Neural cell (in vitro differentiated cells): Measurements from ENCODE around the gene KLHL9. TPM values are rescaled to one million over a fixed set of nuclear protein-coding genes. Genes with fewer than 3 reads are reported as not detected.

ENCODE experiments used
- H2AFZ ChIP-seq: fragments of 200-600, 300-800 bp; sonication (generic), shearing (Covaris generic); 2 replicates; pipeline ENCODE4 v1.6.0; 2014; ENCODE audit warnings: low read depth, mild to moderate bottlenecking, antibody characterized with exemption, low read length, moderate library complexity
- H3F3A ChIP-seq: fragments of 200-600 bp; shearing (Covaris generic); 2 replicates; pipeline ENCODE4 v1.6.1; 2016; ENCODE audit warnings: mild to moderate bottlenecking, moderate library complexity, mixed read lengths, antibody characterized with exemption, low read length; ENCODE audit not compliant: insufficient read depth, poor library complexity, severe bottlenecking
- H3K27ac ChIP-seq: fragments of 200-600, 300-800 bp; sonication (generic), shearing (Covaris generic); 2 replicates; pipeline ENCODE4 v1.5.1; 2014; ENCODE audit warnings: mild to moderate bottlenecking, low read length, moderate library complexity
- H3K27me3 ChIP-seq: fragments of 300-800, 200-600 bp; sonication (generic), shearing (Covaris generic); 2 replicates; pipeline ENCODE4 v1.6.0; 2014; ENCODE audit warnings: mild to moderate bottlenecking, low read depth, low read length, moderate library complexity; ENCODE audit not compliant: insufficient read depth
- H3K36me3 ChIP-seq: fragments of 300-800, 200-600 bp; sonication (generic), shearing (Covaris generic); 2 replicates; pipeline ENCODE4 v1.5.1; 2014; ENCODE audit warnings: mild to moderate bottlenecking, antibody characterized with exemption, low read length, moderate library complexity; ENCODE audit not compliant: insufficient read depth
- H3K4me2 ChIP-seq: fragments of 300-800, 200-600 bp; sonication (generic), shearing (Covaris generic); 2 replicates; pipeline ENCODE4 v1.6.0; 2014; ENCODE audit warnings: mild to moderate bottlenecking, low read length
- H3K4me3 ChIP-seq: fragments of 300-800, 200-600 bp; sonication (generic), shearing (Covaris generic); 2 replicates; pipeline ENCODE4 v1.5.1; 2014; ENCODE audit warnings: mild to moderate bottlenecking, low read length, moderate library complexity
- H3K79me2 ChIP-seq: fragments of 200-600 bp; shearing (Covaris generic); replicated peaks from 2 replicates; pipeline ENCODE4 v1.6.0; 2014; ENCODE audit warnings: mild to moderate bottlenecking, low read length, moderate library complexity; ENCODE audit not compliant: insufficient read depth
- H3K9ac ChIP-seq: fragments of 300-800, 200-600 bp; sonication (generic), shearing (Covaris generic); 2 replicates; pipeline ENCODE4 v1.6.1; 2016; ENCODE audit warnings: mild to moderate bottlenecking, low read length, mixed read lengths
- H3K9me2 ChIP-seq: fragments of 200-600 bp; shearing (Covaris generic); 2 replicates; pipeline ENCODE4 v1.6.1; 2016; ENCODE audit warnings: mild to moderate bottlenecking, low read length, mixed read lengths; ENCODE audit not compliant: insufficient read depth
- H3K9me3 ChIP-seq: fragments of 200-600, 300-800 bp; sonication (generic), shearing (Covaris generic); 2 replicates; pipeline ENCODE4 v1.6.1; 2016; ENCODE audit warnings: mild to moderate bottlenecking, mixed run types, low read length, moderate library complexity, mixed read lengths
- H4K20me1 ChIP-seq: fragments of 200-600 bp; shearing (Covaris generic); 2 replicates; pipeline ENCODE4 v1.6.1; 2016; ENCODE audit warnings: mild to moderate bottlenecking, mixed run types; ENCODE audit not compliant: insufficient read depth
- CTCF ChIP-seq: fragments of 450-650 bp; IDR thresholded peaks from 2 replicates; pipeline ENCODE4 v1.5.1; 2014; ENCODE audit warnings: antibody characterized with exemption, mild to moderate bottlenecking, moderate library complexity; ENCODE audit not compliant: poor library complexity, severe bottlenecking
- EP300 ChIP-seq: fragments of 450-650 bp; conservative IDR thresholded peaks from 2 replicates; pipeline ENCODE4 v1.6.1; 2014; ENCODE audit warnings: antibody characterized with exemption, mild to moderate bottlenecking, moderate library complexity; ENCODE audit not compliant: poor library complexity, severe bottlenecking
- EZH2 ChIP-seq: fragments of 200-600, 300-800 bp; shearing (Covaris generic), sonication (generic); IDR thresholded peaks from 2 replicates; pipeline ENCODE4 v1.6.1; 2014; ENCODE audit warnings: antibody characterized with exemption, low read length, borderline replicate concordance, mild to moderate bottlenecking; ENCODE audit not compliant: insufficient read depth, poor library complexity, severe bottlenecking
- MXI1 ChIP-seq: fragments of 450-650 bp; conservative IDR thresholded peaks from 2 replicates; pipeline ENCODE4 v1.6.1; 2014; ENCODE audit warnings: antibody characterized with exemption, mild to moderate bottlenecking; ENCODE audit not compliant: poor library complexity, severe bottlenecking
- POLR2AphosphoS5 ChIP-seq: IDR thresholded peaks from 2 replicates; pipeline ENCODE4 v1.6.1; 2012
- RAD21 ChIP-seq: fragments of 450-650 bp; conservative IDR thresholded peaks from 2 replicates; pipeline ENCODE4 v1.6.1; 2014; ENCODE audit warnings: antibody characterized with exemption, mild to moderate bottlenecking, moderate library complexity
- REST ChIP-seq: IDR thresholded peaks from 2 replicates; pipeline ENCODE4 v1.6.1; 2012; ENCODE audit warnings: borderline replicate concordance
- SMC3 ChIP-seq: fragments of 450-650 bp; conservative IDR thresholded peaks from 2 replicates; pipeline ENCODE4 v1.6.1; 2014; ENCODE audit warnings: antibody characterized with exemption, mild to moderate bottlenecking, moderate library complexity; ENCODE audit not compliant: poor library complexity
- TAF1 ChIP-seq: IDR thresholded peaks from 2 replicates; pipeline ENCODE4 v1.6.1; 2012; ENCODE audit warnings: low read depth
- polyA plus RNA-seq: library from polyadenylated mRNA; depleted of rRNA; stranded (reverse); fragments of >200 nt; gene quantifications from 2 replicates; pipeline ENCODE4 v1.2.3, GENCODE V29; 2014

The KLHL9 gene
- polyA plus RNA-seq, 1 donor from 2014 or later, result 40.9 TPM

GRCh38 chr9:21336457-21336856, 1.3 kb upstream of the KLHL9 start:
- Histone ChIP-seq H3K9me2 (no peaks in the 10 kb centered on the region), H3K27me3 (no peaks in the 10 kb centered on the region), H3K36me3 (peaks cover 6% of the 10 kb centered on the region), H3K4me2 (no peak overlapping the region), H3F3A (no peaks in the 10 kb centered on the region), H3K27ac (no peak overlapping the region), H2AFZ (no peak overlapping the region), H3K79me2 (peaks cover 36% of the 10 kb centered on the region), H3K4me3 (no peak overlapping the region), H3K9me3 (no peaks in the 10 kb centered on the region), H3K9ac (no peak overlapping the region), H4K20me1 (no peaks in the 10 kb centered on the region)
- TF ChIP-seq REST, result no peak

GRCh38 chr9:21333226-21333625, 2.0 kb downstream of the KLHL9 start:
- peaks cover 6% of the 10 kb centered on the region for H3K36me3 ChIP-seq
- H3K4me2 ChIP-seq, result peak overlapping the region; percentile 89
- H3K27me3 ChIP-seq, result no peaks in the 10 kb centered on the region
- H3F3A ChIP-seq, result no peaks in the 10 kb centered on the region
- TF ChIP-seq RAD21 (no peak), EP300 (no peak), SMC3 (no peak), EZH2 (no peak), POLR2AphosphoS5 (no peak), TAF1 (no peak), REST (no peak), MXI1 (no peak), CTCF (no peak)
- H3K9me2 ChIP-seq, result no peaks in the 10 kb centered on the region
- H4K20me1 ChIP-seq, result no peaks in the 10 kb centered on the region
- no peaks in the 10 kb centered on the region for H3K9me3 ChIP-seq
- H3K79me2 ChIP-seq, result peaks cover 69% of the 10 kb centered on the region
- no peak overlapping the region for H2AFZ ChIP-seq
- no peak overlapping the region for H3K27ac ChIP-seq
- peak overlapping the region; percentile 86 for H3K4me3 ChIP-seq
- H3K9ac ChIP-seq, result no peak overlapping the region
